ENCODE results near the gene TFDP1.
A peak's percentile ranks its signal among the peaks of the same experiment; 100 is the strongest.

TFDP1 gene

DNA sequence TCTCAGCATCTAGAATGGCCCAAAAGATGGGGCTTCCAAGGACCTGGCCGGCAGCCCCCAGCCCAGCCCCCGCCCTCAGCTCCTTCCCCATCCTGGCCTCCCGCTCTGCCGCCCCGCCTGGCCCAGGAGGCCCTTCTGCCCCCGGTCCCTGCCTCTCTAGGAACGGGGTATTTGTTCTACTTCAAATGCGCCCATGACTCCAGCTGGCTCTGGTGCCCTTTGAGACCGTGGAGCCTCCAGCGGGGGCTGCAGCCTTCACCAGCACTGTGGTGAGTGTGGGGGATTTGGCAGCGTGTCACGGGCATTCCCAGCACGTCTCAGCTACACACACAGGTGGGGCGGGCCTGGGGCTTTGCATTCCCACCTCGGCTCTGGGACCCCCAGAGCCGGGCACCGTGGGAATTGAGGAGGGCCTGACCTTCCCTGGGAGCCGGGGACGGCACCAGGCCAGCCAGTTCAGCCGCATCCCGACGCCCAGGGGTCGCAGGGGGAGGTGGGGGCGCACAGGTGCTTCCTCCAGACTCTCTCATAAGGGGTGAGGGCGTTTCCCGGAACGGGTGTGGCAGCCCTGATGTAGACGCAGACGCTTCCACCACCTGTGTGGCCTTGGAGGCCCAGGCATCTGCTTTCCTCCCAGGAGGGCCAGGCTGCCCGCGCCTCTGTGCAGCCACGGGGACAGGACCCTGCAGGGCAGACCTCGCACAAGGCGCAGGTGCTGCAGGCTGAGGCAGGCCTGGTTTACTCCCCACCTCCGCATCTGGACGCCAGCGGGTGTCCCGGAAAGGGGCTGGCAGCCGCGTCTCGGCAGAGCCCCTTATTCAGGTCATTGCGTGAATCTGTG, 72.5 kb downstream of the TFDP1 start:
- Mint-ChIP-seq H3K9me3 (peaks cover 9% of the 10 kb centered on the region), H3K36me3 (no peaks in the 10 kb centered on the region), H3K27ac (no peak overlapping the region), H3K4me3 (no peak overlapping the region), H3K4me1 (peaks cover 12% of the 10 kb centered on the region)
- ATAC-seq, result no peak
- no peak for DNase-seq (ENCODE audit: low spot score in 2 of 2)

DNA sequence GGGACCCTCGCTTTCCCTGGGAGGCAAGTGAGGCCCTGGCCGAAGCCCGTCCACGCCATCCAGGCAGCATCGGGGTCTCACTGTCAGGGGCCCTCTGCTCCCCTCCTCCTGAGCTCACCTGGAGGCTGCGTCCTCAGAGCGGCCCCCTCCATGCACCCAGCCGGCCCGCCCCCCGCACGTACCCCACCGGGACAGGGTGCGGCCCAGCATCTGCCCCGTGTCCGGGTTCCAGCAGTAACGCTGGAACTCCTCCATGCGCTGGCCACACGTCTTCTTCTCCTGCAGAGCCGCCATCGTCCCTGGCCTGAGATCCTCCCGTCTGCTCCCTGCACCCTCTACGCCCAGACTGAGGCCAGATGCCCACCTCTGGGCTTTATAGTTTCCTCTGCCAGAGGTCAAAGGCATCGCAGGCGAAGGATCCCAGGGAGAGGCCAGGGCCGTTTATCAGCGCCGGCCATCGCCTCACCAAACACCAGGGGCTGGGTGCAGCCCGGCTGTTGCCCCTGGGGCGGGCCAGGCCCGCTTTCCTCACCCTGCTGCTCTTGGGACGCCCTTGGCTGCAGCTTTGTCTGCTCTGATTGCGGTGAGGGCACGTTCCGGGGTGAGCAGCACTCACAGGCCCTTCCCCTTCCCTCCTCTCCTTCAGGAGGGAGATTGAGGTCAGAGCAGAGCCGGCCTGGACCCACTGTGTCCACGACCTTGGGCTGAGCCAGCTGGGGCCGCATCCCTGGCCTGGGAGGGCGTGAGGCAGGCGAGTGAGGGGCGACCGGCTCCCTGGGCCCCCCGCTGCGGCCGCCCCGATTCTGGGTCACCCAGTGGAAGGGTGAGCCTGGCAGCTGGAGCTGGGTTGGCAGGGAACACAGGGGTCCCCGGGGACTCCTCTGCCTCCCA, 73.5 kb downstream of the TFDP1 start, which contains the start of gene ATP4B:
ATP4B (minus strand) TSS at position 348 of the 891 bp plus-strand sequence; CDS start at position 294, 54 bp downstream.
- Mint-ChIP-seq H3K4me1 (peaks cover 11% of the 10 kb centered on the region), H3K4me3 (no peak within 1 kb of the TSS), H3K9me3 (peaks cover 9% of the 10 kb centered on the region), H3K27ac (no peak within 1 kb of the TSS), H3K36me3 (no peaks in the 10 kb centered on the region)
- DNase-seq (ENCODE audit: low spot score in 2 of 2) (no peak), ATAC-seq (no peak)

DNA sequence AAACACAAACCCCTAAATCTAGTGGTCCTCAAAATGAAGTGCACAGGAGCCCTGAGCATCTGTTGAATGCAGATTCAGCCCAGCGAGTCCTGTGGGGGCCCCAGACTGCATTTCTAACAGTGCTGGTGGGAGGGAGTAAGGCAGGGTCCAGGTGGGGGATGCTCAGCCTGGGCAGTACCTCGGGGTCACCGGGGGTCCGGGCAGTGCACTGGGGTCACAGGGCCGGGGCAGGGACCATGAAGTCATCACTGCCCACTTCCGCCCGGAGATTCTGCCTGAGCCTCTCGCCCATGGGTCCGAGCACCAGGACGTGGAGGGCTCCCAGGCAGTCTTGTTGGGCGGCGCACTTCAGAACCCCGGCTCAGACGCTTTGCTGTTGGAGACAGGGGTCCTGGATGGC, 74.3 kb downstream of the TFDP1 start:
- H3K36me3 Mint-ChIP-seq, result no peaks in the 10 kb centered on the region
- H3K27ac Mint-ChIP-seq, result no peak overlapping the region
- H3K9me3 Mint-ChIP-seq, result peaks cover 9% of the 10 kb centered on the region
- H3K4me1 Mint-ChIP-seq, result peaks cover 4% of the 10 kb centered on the region
- no peak overlapping the region for H3K4me3 Mint-ChIP-seq
- no peak for DNase-seq (ENCODE audit: low spot score in 2 of 2)
- ATAC-seq, result no peak

DNA sequence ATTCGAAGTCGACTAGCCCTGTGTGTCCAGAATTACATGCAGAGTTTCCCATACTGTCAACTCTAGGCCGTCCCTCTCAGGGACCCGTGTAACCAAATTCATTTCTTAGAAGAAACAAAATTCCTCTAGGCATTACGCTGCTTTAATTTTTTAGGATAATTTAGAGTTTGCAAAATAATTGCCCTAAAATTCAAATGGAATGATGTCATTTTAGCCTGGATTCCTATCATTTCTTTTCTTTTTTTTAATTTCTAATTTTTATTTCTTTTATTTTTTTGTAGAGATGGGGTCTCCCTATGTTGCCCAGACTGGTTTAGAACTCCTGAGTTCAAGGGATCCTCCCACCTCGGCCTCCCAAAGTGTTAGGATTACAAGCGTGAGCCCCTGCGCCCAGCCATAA, 74.8 kb downstream of the TFDP1 start:
- DNase-seq (ENCODE audit: low spot score in 2 of 2) (no peak), ATAC-seq (no peak)
- Mint-ChIP-seq H3K27ac (no peak overlapping the region), H3K36me3 (no peaks in the 10 kb centered on the region), H3K4me3 (no peak overlapping the region), H3K4me1 (no peaks in the 10 kb centered on the region), H3K9me3 (peaks cover 9% of the 10 kb centered on the region)

- H3K36me3 Mint-ChIP-seq, result no peaks in the 10 kb centered on the region
- ATAC-seq (no peak), DNase-seq (ENCODE audit: low spot score in 2 of 2) (no peak)
- no peak overlapping the region for H3K4me3 Mint-ChIP-seq
- H3K4me1 Mint-ChIP-seq, result no peaks in the 10 kb centered on the region
- no peak overlapping the region for H3K27ac Mint-ChIP-seq
- H3K9me3 Mint-ChIP-seq, result peaks cover 9% of the 10 kb centered on the region
Measured at GRCh38 chr13:113660066-113660465, 75.5 kb downstream of the TFDP1 start.

GRCh38 chr13:113661509-113661908, 77.0 kb downstream of the TFDP1 start:
- no peak overlapping the region for H3K4me3 Mint-ChIP-seq
- H3K27ac Mint-ChIP-seq, result no peak overlapping the region
- peaks cover 9% of the 10 kb centered on the region for H3K9me3 Mint-ChIP-seq
- ATAC-seq, result no peak
- H3K36me3 Mint-ChIP-seq, result peaks cover 4% of the 10 kb centered on the region
- H3K4me1 Mint-ChIP-seq, result no peaks in the 10 kb centered on the region
- no peak for DNase-seq (ENCODE audit: low spot score in 2 of 2)

DNA sequence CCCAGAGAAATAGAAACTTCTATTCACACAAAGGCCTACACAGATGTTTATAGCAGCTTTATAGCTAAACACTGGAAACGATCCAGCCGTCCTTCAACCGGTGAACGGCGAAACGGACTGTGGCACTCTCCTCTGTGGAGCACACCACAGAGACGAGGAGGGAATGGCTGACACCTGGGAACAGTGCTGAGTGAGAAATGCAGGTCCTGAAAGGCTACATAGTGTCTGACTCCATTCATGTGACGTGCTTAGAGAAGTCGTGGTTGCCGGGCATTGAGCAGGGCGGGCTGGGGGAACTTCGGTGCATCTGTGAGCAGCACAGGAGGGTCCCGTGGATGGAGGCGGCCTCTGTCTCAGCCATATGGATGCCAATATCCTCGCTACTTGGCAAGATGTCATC, 79.4 kb downstream of the TFDP1 start:
- Mint-ChIP-seq H3K9me3 (peaks cover 9% of the 10 kb centered on the region), H3K27ac (no peak overlapping the region), H3K4me3 (no peak overlapping the region), H3K4me1 (no peaks in the 10 kb centered on the region), H3K36me3 (peaks cover 9% of the 10 kb centered on the region)
- ATAC-seq (peak; percentile 6), DNase-seq (ENCODE audit: low spot score in 2 of 2) (no peak)

- Mint-ChIP-seq H3K27ac (peak overlapping the region; percentile 26), H3K9me3 (peaks cover 9% of the 10 kb centered on the region), H3K4me3 (no peak overlapping the region), H3K36me3 (peaks cover 9% of the 10 kb centered on the region), H3K4me1 (no peaks in the 10 kb centered on the region)
- DNase-seq (ENCODE audit: low spot score in 2 of 2), result no peak
- peak; percentile 17 for ATAC-seq
Measured at GRCh38 chr13:113664751-113665596, 80.4 kb downstream of the TFDP1 start.

DNA sequence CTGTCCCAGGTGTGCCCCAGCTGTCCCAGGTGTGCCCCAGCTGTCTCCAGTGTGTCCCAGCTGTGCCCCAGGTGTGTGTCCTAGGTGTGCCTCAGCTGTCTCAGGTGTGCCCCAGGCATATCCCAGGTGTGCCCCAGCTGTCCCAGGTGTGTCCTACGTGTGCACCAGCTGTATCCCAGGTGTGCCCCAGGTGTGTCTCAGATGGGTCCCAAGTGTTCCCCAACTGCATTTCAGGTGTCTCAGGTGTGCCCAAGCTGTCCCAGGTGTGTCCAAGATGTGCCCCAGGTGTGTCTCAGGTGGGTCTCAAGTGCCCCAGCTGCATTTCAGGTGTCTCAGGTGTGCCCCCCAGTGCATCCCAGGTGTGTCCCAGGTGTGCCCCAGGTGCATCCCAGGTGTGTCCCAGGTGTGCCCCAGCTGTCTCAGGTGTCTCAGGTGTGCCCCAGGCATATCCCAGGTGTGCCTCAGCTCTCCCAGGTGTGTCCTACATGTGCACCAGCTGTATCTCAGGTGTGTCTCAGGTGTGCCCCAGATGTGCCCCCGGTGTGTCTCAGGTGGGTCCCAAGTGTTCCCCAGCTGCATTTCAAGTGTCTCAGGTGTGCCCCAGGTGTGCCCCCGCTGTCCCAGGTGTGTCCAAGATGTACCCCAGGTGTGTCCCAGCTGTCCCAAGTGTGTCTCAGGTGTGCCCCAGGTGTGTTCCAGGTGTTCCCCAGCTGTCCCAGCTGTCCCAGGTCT, 81.2 kb downstream of the TFDP1 start:
- DNase-seq (ENCODE audit: low spot score in 2 of 2) (no peak), ATAC-seq (no peak)
- Mint-ChIP-seq H3K9me3 (peaks cover 7% of the 10 kb centered on the region), H3K36me3 (peaks cover 9% of the 10 kb centered on the region), H3K27ac (no peak overlapping the region), H3K4me3 (no peak overlapping the region), H3K4me1 (no peaks in the 10 kb centered on the region)

DNA sequence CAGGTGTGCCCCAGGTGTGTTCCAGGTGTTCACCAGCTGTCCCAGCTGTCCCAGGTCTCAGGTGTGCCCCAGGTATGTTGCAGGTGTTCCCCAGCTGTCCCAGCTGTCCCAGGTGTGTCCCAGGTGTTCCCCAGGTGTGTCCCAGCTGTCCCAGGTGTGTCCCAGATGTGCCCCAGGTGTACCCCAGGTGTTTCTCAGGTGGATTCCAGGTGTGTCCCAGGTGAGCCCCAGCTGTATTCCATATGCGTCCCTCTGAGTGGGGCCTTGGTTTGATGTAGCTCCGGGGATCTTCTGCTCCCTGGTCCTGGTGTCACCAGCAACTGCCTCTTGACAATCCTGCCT, 81.7 kb downstream of the TFDP1 start:
- H3K27ac Mint-ChIP-seq, result no peak overlapping the region
- DNase-seq (ENCODE audit: low spot score in 2 of 2), result no peak
- no peaks in the 10 kb centered on the region for H3K4me1 Mint-ChIP-seq
- H3K9me3 Mint-ChIP-seq, result peaks cover 2% of the 10 kb centered on the region
- H3K4me3 Mint-ChIP-seq, result no peak overlapping the region
- H3K36me3 Mint-ChIP-seq, result peaks cover 9% of the 10 kb centered on the region
- ATAC-seq, result no peak

DNA sequence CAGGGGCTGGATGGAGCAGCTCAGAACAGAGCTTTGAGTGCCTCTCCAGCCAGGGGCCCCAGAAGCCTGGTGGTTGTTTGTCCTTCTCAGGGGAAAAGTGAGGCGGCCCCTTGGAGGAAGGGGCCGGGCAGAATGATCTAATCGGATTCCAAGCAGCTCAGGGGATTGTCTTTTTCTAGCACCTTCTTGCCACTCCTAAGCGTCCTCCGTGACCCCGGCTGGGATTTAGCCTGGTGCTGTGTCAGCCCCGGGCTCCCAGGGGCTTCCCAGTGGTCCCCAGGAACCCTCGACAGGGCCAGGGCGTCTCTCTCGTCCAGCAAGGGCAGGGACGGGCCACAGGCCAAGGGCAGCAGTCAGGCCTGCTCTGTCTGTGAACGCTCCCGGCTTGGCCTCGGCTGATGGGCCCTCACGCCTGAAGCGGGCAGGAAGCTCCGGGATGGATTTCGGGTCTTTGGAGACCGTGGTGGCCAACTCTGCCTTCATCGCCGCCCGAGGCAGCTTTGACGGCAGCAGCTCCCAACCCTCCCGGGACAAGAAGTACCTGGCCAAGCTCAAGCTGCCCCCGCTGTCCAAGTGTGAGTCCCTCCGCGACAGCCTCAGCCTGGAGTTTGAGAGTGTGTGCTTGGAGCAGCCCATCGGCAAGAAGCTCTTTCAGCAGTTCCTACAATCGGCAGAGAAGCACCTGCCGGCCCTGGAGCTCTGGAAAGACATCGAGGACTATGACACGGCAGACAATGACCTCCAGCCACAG, 82.6 kb downstream of the TFDP1 start, which contains the start of gene GRK1:
GRK1 (plus strand) TSS at position 269 of the 751 bp plus-strand sequence; CDS start at position 437, 168 bp downstream.
- Mint-ChIP-seq H3K36me3 (peaks cover 14% of the 10 kb centered on the region), H3K4me1 (peaks cover 2% of the 10 kb centered on the region), H3K27ac (no peak within 1 kb of the TSS), H3K4me3 (no peak within 1 kb of the TSS), H3K9me3 (peaks cover under 1% of the 10 kb centered on the region)
- DNase-seq (ENCODE audit: low spot score in 2 of 2), result no peak
- no peak for ATAC-seq

GRCh38 chr13:113667771-113668490, 83.4 kb downstream of the TFDP1 start:
- Mint-ChIP-seq H3K9me3 (peaks cover 3% of the 10 kb centered on the region), H3K4me3 (no peak overlapping the region), H3K4me1 (peaks cover 7% of the 10 kb centered on the region), H3K27ac (no peak overlapping the region), H3K36me3 (peaks cover 19% of the 10 kb centered on the region)
- ATAC-seq (no peak), DNase-seq (ENCODE audit: low spot score in 2 of 2) (no peak)

DNA sequence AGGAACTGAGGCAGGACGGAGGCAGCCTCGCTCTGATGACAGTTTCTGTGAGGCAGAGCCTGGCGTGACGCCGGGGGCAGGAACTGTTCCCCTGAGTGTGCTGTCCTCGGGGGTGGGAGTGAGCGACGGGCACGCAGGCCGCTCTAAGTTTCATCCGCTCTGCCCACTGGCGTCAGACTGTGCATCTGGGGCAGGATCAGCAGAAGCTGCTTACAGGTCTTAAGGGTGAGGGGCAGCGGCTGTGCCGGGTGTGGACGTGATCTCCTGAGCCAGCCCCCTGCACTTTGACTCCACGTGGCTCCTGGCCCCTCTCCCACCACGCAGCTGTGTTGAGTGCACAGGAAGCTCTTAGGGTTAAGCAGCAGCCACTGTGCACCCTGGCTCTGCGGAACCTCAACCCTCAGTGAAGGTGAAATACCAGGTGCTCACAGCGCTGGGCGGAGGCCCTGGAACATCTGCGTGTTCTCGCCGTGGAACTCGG, 84.0 kb downstream of the TFDP1 start:
- no peak overlapping the region for H3K27ac Mint-ChIP-seq
- DNase-seq (ENCODE audit: low spot score in 2 of 2) (no peak), ATAC-seq (peak; percentile 6)
- H3K36me3 Mint-ChIP-seq, result peaks cover 19% of the 10 kb centered on the region
- H3K9me3 Mint-ChIP-seq, result peaks cover 3% of the 10 kb centered on the region
- peaks cover 7% of the 10 kb centered on the region for H3K4me1 Mint-ChIP-seq
- H3K4me3 Mint-ChIP-seq, result no peak overlapping the region
